Mucosa of stomach (tissue), 1 donor: ENCODE results near the gene CBLN1.

Source experiments
- H3K27me3 ChIP-seq: one replicate; pipeline ENCODE4 v1.7.0; 2013; ENCODE audit warnings: mild to moderate bottlenecking, low read length; ENCODE audit not compliant: control insufficient read depth, insufficient read depth
- H3K36me3 ChIP-seq: one replicate; pipeline ENCODE4 v1.7.0; 2013; ENCODE audit warnings: low read length; ENCODE audit not compliant: control insufficient read depth, insufficient read depth
- H3K4me1 ChIP-seq: one replicate; pipeline ENCODE4 v1.7.0; 2013; ENCODE audit warnings: mild to moderate bottlenecking, low read length; ENCODE audit not compliant: control insufficient read depth, insufficient read depth
- H3K4me3 ChIP-seq: one replicate; pipeline ENCODE4 v1.7.0; 2013; ENCODE audit warnings: low read length
- H3K9ac ChIP-seq: one replicate; pipeline ENCODE4 v1.7.0; 2013; ENCODE audit warnings: mild to moderate bottlenecking, low read length, moderate library complexity
- H3K9me3 ChIP-seq: one replicate; pipeline ENCODE4 v1.7.0; 2013; ENCODE audit warnings: mild to moderate bottlenecking, low read length, moderate library complexity; ENCODE audit not compliant: control insufficient read depth
- donor health status: Pancreatic carcinoma.

The CBLN1 gene

GRCh38 chr16:49283376-49284049, 1.9 kb upstream of the CBLN1 start:
- H3K9me3 ChIP-seq: no peaks in the 10 kb centered on the region
- no peak overlapping the region for H3K4me3 ChIP-seq
- H3K4me1 ChIP-seq: peaks cover 18% of the 10 kb centered on the region
- no peak overlapping the region for H3K9ac ChIP-seq
- no peaks in the 10 kb centered on the region for H3K36me3 ChIP-seq
- H3K27me3 ChIP-seq: peaks cover 51% of the 10 kb centered on the region

- no peak overlapping the region for H3K9ac ChIP-seq
Observed at GRCh38 chr16:49282690-49283375, 1.2 kb upstream of the CBLN1 start.

GRCh38 chr16:49281843-49282642, 405 bp upstream of the CBLN1 start:
- Histone ChIP-seq H3K4me1 (peaks cover 28% of the 10 kb centered on the region), H3K4me3 (peak overlapping the region; percentile 25), H3K9me3 (no peaks in the 10 kb centered on the region), H3K27me3 (peaks cover 66% of the 10 kb centered on the region), H3K9ac (no peak overlapping the region), H3K36me3 (no peaks in the 10 kb centered on the region)

More at GRCh38 chr16:49282690-49283375, 1.2 kb upstream of the CBLN1 start:
- H3K4me1 ChIP-seq: peaks cover 20% of the 10 kb centered on the region
- H3K4me3 ChIP-seq: peak overlapping the region; percentile 25
- H3K36me3 ChIP-seq: no peaks in the 10 kb centered on the region
- H3K27me3 ChIP-seq: peaks cover 58% of the 10 kb centered on the region
- no peaks in the 10 kb centered on the region for H3K9me3 ChIP-seq

GRCh38 chr16:49280841-49281371, 732 bp downstream of the CBLN1 start:
- Histone ChIP-seq H3K4me1 (peaks cover 28% of the 10 kb centered on the region), H3K36me3 (no peaks in the 10 kb centered on the region), H3K9me3 (no peaks in the 10 kb centered on the region), H3K4me3 (no peak overlapping the region), H3K9ac (no peak overlapping the region), H3K27me3 (peaks cover 77% of the 10 kb centered on the region)

- Histone ChIP-seq H3K27me3 (peaks cover 84% of the 10 kb centered on the region), H3K36me3 (no peaks in the 10 kb centered on the region), H3K4me3 (no peak overlapping the region), H3K4me1 (peaks cover 28% of the 10 kb centered on the region), H3K9ac (no peak overlapping the region), H3K9me3 (no peaks in the 10 kb centered on the region)
Observed at GRCh38 chr16:49280105-49280741, 1.4 kb downstream of the CBLN1 start.

GRCh38 chr16:49278944-49279725, 2.5 kb downstream of the CBLN1 start:
- Histone ChIP-seq H3K36me3 (no peaks in the 10 kb centered on the region), H3K27me3 (peaks cover 88% of the 10 kb centered on the region), H3K4me1 (peaks cover 28% of the 10 kb centered on the region), H3K9me3 (no peaks in the 10 kb centered on the region), H3K4me3 (no peak overlapping the region), H3K9ac (no peak overlapping the region)

GRCh38 chr16:49278567-49278827, 3.1 kb downstream of the CBLN1 start:
- Histone ChIP-seq H3K27me3 (peaks cover 88% of the 10 kb centered on the region), H3K36me3 (no peaks in the 10 kb centered on the region)

GRCh38 chr16:49277766-49278566, 3.7 kb downstream of the CBLN1 start:
- Histone ChIP-seq H3K9ac (no peak overlapping the region), H3K4me1 (peaks cover 22% of the 10 kb centered on the region), H3K36me3 (no peaks in the 10 kb centered on the region), H3K27me3 (peaks cover 88% of the 10 kb centered on the region), H3K4me3 (no peak overlapping the region), H3K9me3 (no peaks in the 10 kb centered on the region)

More at GRCh38 chr16:49278567-49278827, 3.1 kb downstream of the CBLN1 start:
- peaks cover 27% of the 10 kb centered on the region for H3K4me1 ChIP-seq
- H3K9ac ChIP-seq: no peak overlapping the region
- H3K4me3 ChIP-seq: no peak overlapping the region
- H3K9me3 ChIP-seq: no peaks in the 10 kb centered on the region

- Histone ChIP-seq H3K9me3 (no peaks in the 10 kb centered on the region), H3K4me1 (peaks cover 17% of the 10 kb centered on the region), H3K36me3 (no peaks in the 10 kb centered on the region), H3K27me3 (peaks cover 88% of the 10 kb centered on the region), H3K9ac (no peak overlapping the region), H3K4me3 (no peak overlapping the region)
Observed at GRCh38 chr16:49277386-49277742, 4.3 kb downstream of the CBLN1 start.

- Histone ChIP-seq H3K27me3 (peaks cover 88% of the 10 kb centered on the region), H3K36me3 (no peaks in the 10 kb centered on the region), H3K4me3 (no peak overlapping the region), H3K9ac (no peak overlapping the region), H3K4me1 (peaks cover 17% of the 10 kb centered on the region), H3K9me3 (no peaks in the 10 kb centered on the region)
Observed at GRCh38 chr16:49276646-49277385, 4.8 kb downstream of the CBLN1 start.
